GM19397 (cell line): Measurements from ENCODE around the gene NBR1.
"Not testable (repeated sequence)": the region's sequence is repeated elsewhere in the genome, so short reads cannot be mapped to it uniquely, and the experiment has no call there.

ENCODE experiments used
- ATAC-seq: cut with Tn5 transposase; IDR thresholded peaks from one replicate; pipeline ENCODE4 v1.9.1; 2021; ENCODE audit warnings: mild to moderate bottlenecking, moderate library complexity; ENCODE audit not compliant: unreplicated experiment

Gene NBR1

GRCh38 chr17:43170766-43171585 is at the start of gene NBR1:
TSS of gene NBR1 (plus strand) at chr17:43171214. CDS start at chr17:43175800, 4,586 bp downstream.
- peak; percentile 76 for ATAC-seq

- peak; percentile 95 for ATAC-seq
These were observed 45.7 kb upstream of the NBR1 start, which contains the start of gene BRCA1 for GRCh38 chr17:43125133-43125966. TSS of gene BRCA1 (minus strand) at chr17:43125364. CDS start at chr17:43124096, 1,268 bp downstream.

- ATAC-seq, result no peak
These were observed 44.8 kb upstream of the NBR1 start for GRCh38 chr17:43125967-43126910.

GRCh38 chr17:43126911-43127290 is 44.1 kb upstream of the NBR1 start:
- no peak for ATAC-seq

GRCh38 chr17:43127333-43127876 is 43.6 kb upstream of the NBR1 start:
- not testable (repeated sequence) for ATAC-seq

GRCh38 chr17:43129671-43130010 is 41.4 kb upstream of the NBR1 start:
- ATAC-seq, result no peak

GRCh38 chr17:43132117-43132516 is 38.9 kb upstream of the NBR1 start:
- no peak for ATAC-seq

- not testable (repeated sequence) for ATAC-seq
These were observed 37.6 kb upstream of the NBR1 start for GRCh38 chr17:43133439-43133838.

- ATAC-seq, result no peak
These were observed 36.1 kb upstream of the NBR1 start for GRCh38 chr17:43134774-43135453.

GRCh38 chr17:43135454-43135819 is 35.6 kb upstream of the NBR1 start:
- ATAC-seq, result no peak

- ATAC-seq, result not testable (repeated sequence)
These were observed 34.4 kb upstream of the NBR1 start for GRCh38 chr17:43136574-43136973.

GRCh38 chr17:43138531-43138930 is 32.5 kb upstream of the NBR1 start:
- not testable (repeated sequence) for ATAC-seq

GRCh38 chr17:43140396-43141332 is 30.4 kb upstream of the NBR1 start:
- ATAC-seq, result no peak

- no peak for ATAC-seq
These were observed 28.9 kb upstream of the NBR1 start for GRCh38 chr17:43142153-43142552.

GRCh38 chr17:43143201-43143600 is 27.8 kb upstream of the NBR1 start:
- no peak for ATAC-seq

GRCh38 chr17:43146649-43147048 is 24.4 kb upstream of the NBR1 start:
- no peak for ATAC-seq

- no peak for ATAC-seq
These were observed 19.0 kb upstream of the NBR1 start for GRCh38 chr17:43151880-43152456.

GRCh38 chr17:43153197-43153835 is 17.7 kb upstream of the NBR1 start:
- not testable (repeated sequence) for ATAC-seq
